Esophagus muscularis mucosa (tissue), 3 donors: ENCODE results near the gene DACT3.

Source experiments
- CTCF ChIP-seq, 3 experiments: fragments of 200-600 bp in 2 of 3; fragments of 450-650 bp in 1 of 3; sonication (generic) in 2 of 3; IDR thresholded peaks; one replicate each; pipeline ENCODE4 v1.5.1; 2017 to 2019; ENCODE audit warnings: antibody characterized with exemption in 3 of 3, mild to moderate bottlenecking in 2 of 3, moderate library complexity in 1 of 3
- POLR2A ChIP-seq: fragments of 450-650 bp; IDR thresholded peaks from one replicate; pipeline ENCODE4 v1.6.1; 2017; ENCODE audit warnings: antibody characterized with exemption, moderate library complexity, mild to moderate bottlenecking, low read depth
- POLR2AphosphoS5 ChIP-seq, 2 donors: sonication (generic); formaldehyde crosslinking; IDR thresholded peaks; one replicate each; pipeline ENCODE4 v1.6.1; 2017; ENCODE audit warnings: antibody characterized with exemption in 2 of 2

DNA sequence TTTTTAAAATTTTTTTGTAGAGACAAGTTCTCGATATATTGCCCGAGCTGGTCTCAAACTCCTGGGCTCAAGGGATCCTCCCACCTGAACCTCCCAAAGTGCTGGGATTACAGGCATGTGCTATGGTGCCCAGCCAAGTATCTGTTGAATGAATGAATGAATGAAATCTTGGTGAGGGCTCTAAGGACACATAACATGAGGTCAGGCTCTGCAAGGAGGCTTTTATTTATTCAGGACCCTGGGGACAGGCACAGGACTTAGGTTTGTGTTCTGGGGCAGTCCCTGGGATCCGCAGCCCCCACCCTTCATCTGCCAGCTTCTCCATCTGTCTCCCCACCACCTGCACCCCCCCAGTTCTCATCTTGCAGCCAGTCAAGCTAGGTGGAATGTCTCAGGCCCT, 40.7 kb downstream of the DACT3 start:
- TF ChIP-seq CTCF (IDR thresholded peaks at IDR 0.05) = no peak
- no peak for TF ChIP-seq POLR2A
- no peak for TF ChIP-seq POLR2AphosphoS5 (IDR thresholded peaks at IDR 0.05)
